Measurements from ENCODE around the gene DDX42. TPM values are rescaled to one million over a fixed set of nuclear protein-coding genes. Genes with fewer than 3 reads are reported as not detected.

The DDX42 gene
- total and polyA plus RNA-seq, 2 donors from 2014 or later, result 38.6 to 104 TPM

DNA sequence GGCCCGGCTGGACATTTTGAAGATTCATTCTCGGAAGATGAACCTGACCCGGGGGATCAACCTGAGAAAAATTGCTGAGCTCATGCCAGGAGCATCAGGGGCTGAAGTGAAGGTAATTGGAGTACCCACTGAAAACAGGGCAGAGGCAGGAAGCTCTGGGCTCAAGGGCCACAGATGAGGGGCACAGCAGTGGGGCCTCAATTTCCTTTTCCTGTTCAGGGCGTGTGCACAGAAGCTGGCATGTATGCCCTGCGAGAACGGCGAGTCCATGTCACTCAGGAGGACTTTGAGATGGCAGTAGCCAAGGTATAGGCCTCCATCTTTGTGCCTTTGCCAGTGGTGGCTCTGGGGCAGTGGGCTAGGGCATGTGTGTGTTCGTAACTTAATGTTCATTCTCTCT is 57.5 kb downstream of the DDX42 start:
- no peak overlapping the region for H3K4me3 ChIP-seq (ENCODE audit: low read length in 3 of 3)
- peaks cover 0 to 14% (median 13%) of the 10 kb centered on the region in 3 donors for H3K4me1 ChIP-seq (ENCODE audit: control insufficient read depth in 2 of 3, insufficient read depth in 2 of 3, low read depth in 1 of 3, low read length in 3 of 3)
- no peaks in the 10 kb centered on the region for H3K27me3 ChIP-seq (ENCODE audit: control insufficient read depth, insufficient read depth, low read length)
- TF ChIP-seq, protein P1, sequence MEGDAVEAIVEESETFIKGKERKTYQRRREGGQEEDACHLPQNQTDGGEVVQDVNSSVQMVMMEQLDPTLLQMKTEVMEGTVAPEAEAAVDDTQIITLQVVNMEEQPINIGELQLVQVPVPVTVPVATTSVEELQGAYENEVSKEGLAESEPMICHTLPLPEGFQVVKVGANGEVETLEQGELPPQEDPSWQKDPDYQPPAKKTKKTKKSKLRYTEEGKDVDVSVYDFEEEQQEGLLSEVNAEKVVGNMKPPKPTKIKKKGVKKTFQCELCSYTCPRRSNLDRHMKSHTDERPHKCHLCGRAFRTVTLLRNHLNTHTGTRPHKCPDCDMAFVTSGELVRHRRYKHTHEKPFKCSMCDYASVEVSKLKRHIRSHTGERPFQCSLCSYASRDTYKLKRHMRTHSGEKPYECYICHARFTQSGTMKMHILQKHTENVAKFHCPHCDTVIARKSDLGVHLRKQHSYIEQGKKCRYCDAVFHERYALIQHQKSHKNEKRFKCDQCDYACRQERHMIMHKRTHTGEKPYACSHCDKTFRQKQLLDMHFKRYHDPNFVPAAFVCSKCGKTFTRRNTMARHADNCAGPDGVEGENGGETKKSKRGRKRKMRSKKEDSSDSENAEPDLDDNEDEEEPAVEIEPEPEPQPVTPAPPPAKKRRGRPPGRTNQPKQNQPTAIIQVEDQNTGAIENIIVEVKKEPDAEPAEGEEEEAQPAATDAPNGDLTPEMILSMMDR (IDR thresholded peaks at IDR 0.05; ENCODE audit: borderline replicate concordance, extremely low read depth, insufficient read depth), result no peak
- H3K9me3 ChIP-seq (ENCODE audit: control insufficient read depth in 2 of 3, insufficient read depth in 1 of 3, low read length in 3 of 3), result no peaks in the 10 kb centered on the region
- intact Hi-C loops (cut with DNase I), result no loop called here
- peaks cover 13 to 72% (median 44%) of the 10 kb centered on the region in 3 donors for H3K36me3 ChIP-seq (ENCODE audit: control insufficient read depth in 2 of 3, insufficient read depth in 3 of 3, low read length in 3 of 3)
- H3K27ac ChIP-seq (ENCODE audit: low read depth in 2 of 2, low read length in 2 of 2), result no peak overlapping the region
- no peak overlapping the region for H3K9ac ChIP-seq (ENCODE audit: low read length in 3 of 3)
- peak in 1 of 5 donors; percentile 32 for DNase-seq
- FAIRE-seq, result no peak

DNA sequence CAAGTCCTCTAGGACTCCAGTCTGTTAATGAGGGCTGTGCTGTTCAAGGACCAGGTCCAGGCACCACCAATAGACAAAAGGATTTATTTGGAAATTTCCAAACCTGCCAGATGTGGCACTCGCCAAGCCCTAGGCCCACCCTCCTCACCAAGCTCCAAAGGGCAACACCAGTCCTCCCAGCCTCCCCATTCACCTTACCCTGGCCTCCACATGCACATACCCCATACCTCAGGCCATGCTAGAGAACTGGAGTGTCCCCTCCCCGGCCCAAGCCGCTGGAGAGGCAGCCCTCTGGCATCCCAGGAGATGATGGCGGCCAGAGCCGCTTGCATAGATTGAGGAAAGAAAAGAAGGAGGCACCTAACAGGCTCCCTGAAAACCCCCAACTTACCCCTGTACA is 58.0 kb downstream of the DDX42 start:
- Histone ChIP-seq H3K36me3 (ENCODE audit: control insufficient read depth in 2 of 3, insufficient read depth in 3 of 3, low read length in 3 of 3) (peaks cover 13 to 72% (median 48%) of the 10 kb centered on the region in 3 donors), H3K4me1 (ENCODE audit: control insufficient read depth in 2 of 3, insufficient read depth in 2 of 3, low read depth in 1 of 3, low read length in 3 of 3) (peaks cover 0 to 14% (median 13%) of the 10 kb centered on the region in 3 donors), H3K27ac (ENCODE audit: low read depth in 2 of 2, low read length in 2 of 2) (no peak overlapping the region), H3K27me3 (ENCODE audit: control insufficient read depth, insufficient read depth, low read length) (no peaks in the 10 kb centered on the region), H3K4me3 (ENCODE audit: low read length in 3 of 3) (no peak overlapping the region), H3K9ac (ENCODE audit: low read length in 3 of 3) (no peak overlapping the region), H3K9me3 (ENCODE audit: control insufficient read depth in 2 of 3, insufficient read depth in 1 of 3, low read length in 3 of 3) (no peaks in the 10 kb centered on the region)
- intact Hi-C loops (cut with DNase I), result no loop called here
- TF ChIP-seq, protein P1 (IDR thresholded peaks at IDR 0.05; ENCODE audit: borderline replicate concordance, extremely low read depth, insufficient read depth), result no peak
- FAIRE-seq, result no peak
- peak in 1 of 5 donors; percentile 16 for DNase-seq

DNA sequence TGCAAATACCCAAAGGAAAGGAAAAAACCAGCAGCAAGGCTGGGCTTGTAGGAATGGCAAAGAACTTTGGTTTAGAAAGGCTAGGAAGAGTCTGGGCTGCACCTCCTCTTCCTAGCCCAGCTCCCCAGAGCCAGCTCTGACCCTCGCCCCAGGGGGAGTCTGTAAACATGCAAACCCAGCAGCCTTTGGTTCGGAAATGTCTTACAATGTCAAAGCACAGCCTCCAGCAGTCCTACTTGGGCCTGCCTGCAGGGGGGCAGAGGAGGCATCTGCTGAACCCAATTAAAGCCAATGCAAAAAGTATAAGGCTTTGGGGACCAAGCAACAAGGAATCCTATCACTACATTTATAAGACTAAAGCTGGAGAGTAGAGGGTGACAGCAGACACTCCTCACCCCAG is 58.5 kb downstream of the DDX42 start:
- no peak overlapping the region for H3K4me3 ChIP-seq (ENCODE audit: low read length in 3 of 3)
- FAIRE-seq (no peak), DNase-seq (peak in 1 of 5 donors; percentile 58)
- intact Hi-C loops (cut with DNase I), result no loop called here
- H3K9me3 ChIP-seq (ENCODE audit: control insufficient read depth in 2 of 3, insufficient read depth in 1 of 3, low read length in 3 of 3), result no peaks in the 10 kb centered on the region
- H3K9ac ChIP-seq (ENCODE audit: low read length in 3 of 3), result no peak overlapping the region
- H3K27me3 ChIP-seq (ENCODE audit: control insufficient read depth, insufficient read depth, low read length), result no peaks in the 10 kb centered on the region
- TF ChIP-seq, protein P1 (IDR thresholded peaks at IDR 0.05; ENCODE audit: borderline replicate concordance, extremely low read depth, insufficient read depth), result no peak
- peaks cover 13 to 72% (median 48%) of the 10 kb centered on the region in 3 donors for H3K36me3 ChIP-seq (ENCODE audit: control insufficient read depth in 2 of 3, insufficient read depth in 3 of 3, low read length in 3 of 3)
- H3K27ac ChIP-seq (ENCODE audit: low read depth in 2 of 2, low read length in 2 of 2), result no peak overlapping the region
- H3K4me1 ChIP-seq (ENCODE audit: control insufficient read depth in 2 of 3, insufficient read depth in 2 of 3, low read depth in 1 of 3, low read length in 3 of 3), result peaks cover 0 to 14% (median 13%) of the 10 kb centered on the region in 3 donors

Data from kidney (tissue), 14 donors.